Measurements from ENCODE around the gene SRGAP2B.
A peak's percentile ranks its signal among the peaks of the same experiment; 100 is the strongest.
"Not testable (repeated sequence)": the region's sequence is repeated elsewhere in the genome, so short reads cannot be mapped to it uniquely, and the experiment has no call there.

Gene SRGAP2B

GRCh38 chr1:144889450-144890115 is 205.5 kb downstream of the SRGAP2B start:
- not testable (repeated sequence) for H3K4me2 ChIP-seq (ENCODE audit: low read length); H3K27ac ChIP-seq (ENCODE audit: low read depth, low read length); H3K27me3 ChIP-seq (ENCODE audit: control insufficient read depth, low read length); H3K36me3 ChIP-seq (ENCODE audit: control insufficient read depth, low read length); H3K4me3 ChIP-seq (ENCODE audit: low read length); H4K20me1 ChIP-seq (ENCODE audit: control insufficient read depth, insufficient read depth, low read depth, low read length); H3K79me2 ChIP-seq (ENCODE audit: control insufficient read depth, low read length); H3K9me2 ChIP-seq (replicated peaks; ENCODE audit: control insufficient read depth, low read length); H3K4me1 ChIP-seq (ENCODE audit: control insufficient read depth, low read length); H3K9me3 ChIP-seq (ENCODE audit: control insufficient read depth, insufficient read depth, low read length); H3F3A ChIP-seq (ENCODE audit: control insufficient read depth, insufficient read depth)

GRCh38 chr1:144883022-144883421 is 212.1 kb downstream of the SRGAP2B start:
- Histone ChIP-seq H3K4me2 (ENCODE audit: low read length) (peak overlapping the region; percentile 52), H3K4me3 (ENCODE audit: low read length) (peak overlapping the region; percentile 50)
- H4K20me1 ChIP-seq (ENCODE audit: control insufficient read depth, insufficient read depth, low read depth, low read length); H3K27ac ChIP-seq (ENCODE audit: low read depth, low read length); H3K4me1 ChIP-seq (ENCODE audit: control insufficient read depth, low read length); H3K79me2 ChIP-seq (ENCODE audit: control insufficient read depth, low read length); H3K27me3 ChIP-seq (ENCODE audit: control insufficient read depth, low read length); H3K9me2 ChIP-seq (replicated peaks; ENCODE audit: control insufficient read depth, low read length); H3K36me3 ChIP-seq (ENCODE audit: control insufficient read depth, low read length); H3K9me3 ChIP-seq (ENCODE audit: control insufficient read depth, insufficient read depth, low read length); H3F3A ChIP-seq (ENCODE audit: control insufficient read depth, insufficient read depth): not testable (repeated sequence)
- TF ChIP-seq EZH2phosphoT487 (IDR thresholded peaks at IDR 0.05; ENCODE audit: borderline replicate concordance, low read length), result peak; percentile 83; the same call in 1 of the 2 replicates

GRCh38 chr1:144882343-144882742 is 212.8 kb downstream of the SRGAP2B start:
- H3K27me3 ChIP-seq (ENCODE audit: control insufficient read depth, low read length); H3K27ac ChIP-seq (ENCODE audit: low read depth, low read length); H3K79me2 ChIP-seq (ENCODE audit: control insufficient read depth, low read length); H3K36me3 ChIP-seq (ENCODE audit: control insufficient read depth, low read length); H3K9me3 ChIP-seq (ENCODE audit: control insufficient read depth, insufficient read depth, low read length); H3F3A ChIP-seq (ENCODE audit: control insufficient read depth, insufficient read depth); H3K4me2 ChIP-seq (ENCODE audit: low read length); H4K20me1 ChIP-seq (ENCODE audit: control insufficient read depth, insufficient read depth, low read depth, low read length); H3K4me3 ChIP-seq (ENCODE audit: low read length); H3K9me2 ChIP-seq (replicated peaks; ENCODE audit: control insufficient read depth, low read length); H3K4me1 ChIP-seq (ENCODE audit: control insufficient read depth, low read length): not testable (repeated sequence)

- H3K9me2 ChIP-seq (replicated peaks; ENCODE audit: control insufficient read depth, low read length); H3K4me1 ChIP-seq (ENCODE audit: control insufficient read depth, low read length); H3K27ac ChIP-seq (ENCODE audit: low read depth, low read length); H3K27me3 ChIP-seq (ENCODE audit: control insufficient read depth, low read length); H3K9me3 ChIP-seq (ENCODE audit: control insufficient read depth, insufficient read depth, low read length); H4K20me1 ChIP-seq (ENCODE audit: control insufficient read depth, insufficient read depth, low read depth, low read length); H3K4me3 ChIP-seq (ENCODE audit: low read length); H3K4me2 ChIP-seq (ENCODE audit: low read length); H3K79me2 ChIP-seq (ENCODE audit: control insufficient read depth, low read length); H3F3A ChIP-seq (ENCODE audit: control insufficient read depth, insufficient read depth); H3K36me3 ChIP-seq (ENCODE audit: control insufficient read depth, low read length): not testable (repeated sequence)
Measured at GRCh38 chr1:144858607-144859006, 236.5 kb downstream of the SRGAP2B start.

All from DOHH2 (cell line).